GM23248 (cell line): ENCODE results near the gene PNPLA7. TPM values are rescaled to one million over a fixed set of nuclear protein-coding genes. Genes with fewer than 3 reads are reported as not detected.

Experiments used
- DNase-seq: peaks from one replicate; pipeline ENCODE4 v3.0.0-alpha.2; 2015
- H2AFZ ChIP-seq: fragments of 200-600 bp; sonication (generic); 2 replicates; pipeline ENCODE4 v1.6.1; 2016; ENCODE audit warnings: antibody characterized with exemption
- H3F3A ChIP-seq: fragments of 200-600 bp; sonication (generic); 2 replicates; pipeline ENCODE4 v1.6.1; 2016; ENCODE audit warnings: mild to moderate bottlenecking, antibody characterized with exemption, mixed run types; ENCODE audit not compliant: insufficient read depth
- H3K27ac ChIP-seq: fragments of 200-600 bp; sonication (generic); 2 replicates; pipeline ENCODE4 v1.5.1; 2016; ENCODE audit warnings: mild to moderate bottlenecking
- H3K27me3 ChIP-seq: fragments of 200-600 bp; sonication (generic); replicated peaks from 2 replicates; pipeline ENCODE4 v1.6.1; 2016; ENCODE audit warnings: mild to moderate bottlenecking; ENCODE audit not compliant: insufficient read depth
- H3K36me3 ChIP-seq: fragments of 200-600 bp; sonication (generic); 2 replicates; pipeline ENCODE4 v1.6.1; 2016; ENCODE audit warnings: low read depth, mild to moderate bottlenecking
- H3K4me1 ChIP-seq: fragments of 200-600 bp; sonication (generic); 2 replicates; pipeline ENCODE4 v1.6.1; 2016; ENCODE audit warnings: mild to moderate bottlenecking; ENCODE audit not compliant: insufficient read depth
- H3K4me2 ChIP-seq: fragments of 200-600 bp; sonication (generic); one replicate; pipeline ENCODE4 v1.6.1; 2016; ENCODE audit warnings: mild to moderate bottlenecking; ENCODE audit not compliant: unreplicated experiment
- H3K4me3 ChIP-seq: fragments of 200-600 bp; sonication (generic); 2 replicates; pipeline ENCODE4 v1.5.1; 2016; ENCODE audit warnings: mild to moderate bottlenecking
- H3K79me2 ChIP-seq: fragments of 200-600 bp; sonication (generic); 2 replicates; pipeline ENCODE4 v1.6.1; 2016; ENCODE audit warnings: mild to moderate bottlenecking; ENCODE audit not compliant: insufficient read depth
- H3K9ac ChIP-seq: fragments of 200-600 bp; sonication (generic); 2 replicates; pipeline ENCODE4 v1.6.1; 2016; ENCODE audit warnings: mild to moderate bottlenecking
- H3K9me2 ChIP-seq: fragments of 200-600 bp; sonication (generic); 2 replicates; pipeline ENCODE4 v1.6.1; 2016; ENCODE audit warnings: mixed run types, mild to moderate bottlenecking, moderate library complexity; ENCODE audit not compliant: insufficient read depth
- H3K9me3 ChIP-seq: fragments of 200-600 bp; sonication (generic); one replicate; pipeline ENCODE4 v1.6.1; 2017; ENCODE audit warnings: low read depth
- H4K20me1 ChIP-seq: fragments of 200-600 bp; sonication (generic); 2 replicates; pipeline ENCODE4 v1.6.0; 2016; ENCODE audit not compliant: insufficient read depth
- EZH2 ChIP-seq: fragments of 200-600 bp; sonication (generic); IDR thresholded peaks from 2 replicates; pipeline ENCODE4 v1.6.1; 2018; ENCODE audit warnings: antibody characterized with exemption, mild to moderate bottlenecking; ENCODE audit not compliant: insufficient read depth, poor library complexity, severe bottlenecking
- EZH2phosphoT487 ChIP-seq: fragments of 200-600 bp; sonication (generic); IDR thresholded peaks from 2 replicates; pipeline ENCODE4 v1.6.1; 2018; ENCODE audit warnings: antibody characterized with exemption, moderate library complexity, mild to moderate bottlenecking, low read depth; ENCODE audit not compliant: insufficient read depth
- WGBS, 2 experiments: methylation state at CpG; one replicate each; pipeline ENCODE4 v1.1.6; 2015 to 2017; ENCODE audit warnings: low lambda C conversion rate in 2 of 2, low coverage in 1 of 2; ENCODE audit errors: missing lambda C conversion rate in 2 of 2; 5-methylcytosine and 5-hydroxymethylcytosine counted together
- in situ Hi-C: fragments of 300-500 bp; cut with MboI; formaldehyde crosslinking; loops from 2 replicates; pipeline ENCODE4 v1.15.0; 2020
- polyA plus RNA-seq: library from polyadenylated mRNA; unstranded; fragments of >200 nt; fragmentation: Nextera tagmentation; extraction: Ambion mirVana; gene quantifications from 2 replicates; pipeline ENCODE4 v1.2.1, GENCODE V29; 2016
- total RNA-seq: library from RNA; depleted of rRNA; stranded (reverse); fragments of >200 nt; shearing (Covaris generic); gene quantifications from 2 replicates; pipeline ENCODE4 v1.2.3, GENCODE V29; 2014

PNPLA7 gene
- total and polyA plus RNA-seq, 2 experiments from 2014 or later, result 0.54 to 0.59 TPM

DNA sequence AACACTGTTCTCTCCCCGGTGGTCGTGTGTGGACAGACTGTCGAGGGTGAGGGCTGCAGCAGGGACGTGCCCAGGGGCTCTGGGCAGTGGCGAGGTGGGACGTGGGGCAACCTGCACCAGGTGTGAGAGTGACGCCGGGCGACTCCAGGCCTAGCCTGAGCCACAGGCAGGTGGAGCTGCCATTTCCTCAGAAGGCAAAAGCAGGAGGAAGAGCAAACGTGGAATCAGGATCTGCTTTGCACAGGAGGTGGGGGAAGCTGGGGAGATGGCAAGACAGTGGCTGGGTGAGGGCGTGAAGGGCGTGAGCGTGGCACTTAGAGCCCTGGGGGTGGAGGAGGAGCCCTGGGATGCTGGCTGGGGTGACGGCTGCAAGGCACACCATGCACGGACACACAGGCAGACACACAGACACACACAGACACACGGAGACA, 51.5 kb downstream of the PNPLA7 start:
- Histone ChIP-seq H2AFZ (no peak overlapping the region), H4K20me1 (no peaks in the 10 kb centered on the region), H3K4me1 (no peaks in the 10 kb centered on the region), H3K9me2 (no peaks in the 10 kb centered on the region), H3K9me3 (no peaks in the 10 kb centered on the region), H3K36me3 (no peaks in the 10 kb centered on the region), H3K79me2 (no peaks in the 10 kb centered on the region), H3K4me3 (no peak overlapping the region), H3F3A (0 out of 2 replicates have a peak, but pooled peaks cover 9% of the 10 kb centered on the region), H3K9ac (no peak overlapping the region), H3K27me3 (no peaks in the 10 kb centered on the region), H3K27ac (no peak overlapping the region), H3K4me2 (no peak overlapping the region)
- TF ChIP-seq EZH2, result no peak
- no peak for TF ChIP-seq EZH2phosphoT487
- in situ Hi-C loops, result no loop called here
- 76 to 79% methylated on average over 16 of the region's 16 CpGs for WGBS, 2 experiments
- DNase-seq, result no peak

DNA sequence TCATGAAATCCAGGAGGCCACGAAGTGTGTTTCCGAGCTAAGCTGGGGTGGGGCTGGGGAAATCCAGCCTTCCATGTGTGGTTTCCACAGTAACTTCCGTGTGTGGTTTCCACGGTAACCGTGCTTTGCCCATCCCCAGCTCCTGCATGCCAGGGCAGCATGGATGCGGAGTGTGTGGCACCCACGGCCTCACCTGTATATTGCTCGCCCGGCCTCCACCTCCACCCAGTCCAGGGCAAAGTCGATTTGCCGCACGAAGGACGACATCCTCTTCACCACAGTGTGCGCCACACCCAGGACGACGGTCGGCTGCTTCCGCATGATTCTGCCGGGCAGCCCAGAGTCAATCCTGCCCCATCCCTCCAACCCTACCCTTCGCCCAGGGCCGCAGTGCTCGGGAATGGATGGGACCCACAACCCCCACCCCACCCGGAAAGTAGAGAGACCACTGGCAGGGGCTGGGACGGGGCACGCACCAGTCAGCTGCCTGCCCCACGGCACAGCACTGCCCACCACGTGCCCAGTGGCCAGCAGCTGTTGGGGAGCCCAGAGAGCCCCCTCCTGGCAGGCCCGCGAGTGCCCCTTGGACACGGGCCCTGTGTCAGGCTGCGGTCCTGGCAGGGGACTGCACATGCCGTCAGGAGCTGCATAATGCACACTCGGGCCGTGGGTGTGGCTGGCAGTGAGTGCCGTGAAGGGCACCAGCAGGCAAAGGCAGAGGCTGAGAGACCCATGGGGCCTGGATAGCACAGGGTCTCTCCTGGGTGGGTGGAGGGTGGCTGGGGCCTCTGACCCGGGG, 52.1 kb downstream of the PNPLA7 start:
- Histone ChIP-seq H3K9me3 (no peaks in the 10 kb centered on the region), H3K79me2 (no peaks in the 10 kb centered on the region), H3K4me2 (no peak overlapping the region), H4K20me1 (no peaks in the 10 kb centered on the region), H3K27me3 (no peaks in the 10 kb centered on the region), H2AFZ (no peak overlapping the region), H3K36me3 (no peaks in the 10 kb centered on the region), H3K27ac (no peak overlapping the region), H3K9me2 (no peaks in the 10 kb centered on the region), H3K4me1 (no peaks in the 10 kb centered on the region), H3K9ac (no peak overlapping the region), H3F3A (0 out of 2 replicates have a peak, but pooled peaks cover 9% of the 10 kb centered on the region), H3K4me3 (no peak overlapping the region)
- TF ChIP-seq EZH2 (no peak), EZH2phosphoT487 (no peak)
- 76 to 85% methylated on average over 23 to 36 of the region's 36 CpGs for WGBS, 2 experiments
- in situ Hi-C loops, result no loop called here
- no peak for DNase-seq

DNA sequence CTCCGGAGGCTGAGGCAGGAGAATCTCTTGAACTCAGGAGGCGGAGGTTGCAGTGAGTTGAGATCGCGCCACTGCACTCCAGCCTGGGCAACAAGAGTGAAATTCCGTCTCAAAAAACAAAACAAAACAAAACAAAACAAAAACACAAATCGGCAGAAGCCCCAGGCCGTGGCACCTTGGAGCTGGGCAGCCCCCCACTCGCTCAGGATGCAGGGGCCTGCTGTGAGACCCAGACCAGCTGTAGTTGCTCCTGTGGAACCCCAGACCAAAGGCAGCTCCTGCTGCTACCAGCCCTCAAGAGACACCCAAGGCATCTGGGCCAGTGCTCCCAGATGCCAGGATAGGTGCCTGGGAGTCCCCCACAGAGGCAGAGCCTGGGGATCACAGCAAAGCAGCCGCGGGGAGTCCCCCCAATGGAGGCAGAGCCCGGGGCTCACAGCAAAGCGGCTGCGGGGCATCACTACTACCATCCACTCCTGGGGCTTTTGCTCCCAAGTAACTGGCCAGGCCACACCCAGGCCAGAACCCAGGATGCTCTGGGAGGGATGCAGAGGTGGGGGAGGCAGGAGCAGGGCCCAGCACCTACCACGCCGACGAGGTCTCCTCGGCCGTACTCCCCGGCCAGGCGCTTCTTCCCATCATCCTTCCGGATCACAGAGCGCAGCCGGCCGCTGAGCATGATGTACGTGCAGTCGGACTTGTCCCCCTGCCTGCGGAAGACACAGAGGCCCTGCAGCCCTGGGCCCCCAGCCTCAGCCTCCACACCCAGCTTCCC, 53.4 kb downstream of the PNPLA7 start:
- Histone ChIP-seq H3K4me2 (no peak overlapping the region), H3F3A (no peaks in the 10 kb centered on the region), H3K4me1 (no peaks in the 10 kb centered on the region), H4K20me1 (no peaks in the 10 kb centered on the region), H2AFZ (no peak overlapping the region), H3K9me3 (no peaks in the 10 kb centered on the region), H3K36me3 (no peaks in the 10 kb centered on the region), H3K9me2 (no peaks in the 10 kb centered on the region), H3K27me3 (no peaks in the 10 kb centered on the region), H3K27ac (no peak overlapping the region), H3K9ac (no peak overlapping the region), H3K79me2 (no peaks in the 10 kb centered on the region), H3K4me3 (no peak overlapping the region)
- WGBS, 2 experiments, result 91 to 93% methylated on average over 26 to 27 of the region's 27 CpGs
- DNase-seq, result no peak
- TF ChIP-seq EZH2 (no peak), EZH2phosphoT487 (no peak)
- in situ Hi-C loops, result no loop called here

DNA sequence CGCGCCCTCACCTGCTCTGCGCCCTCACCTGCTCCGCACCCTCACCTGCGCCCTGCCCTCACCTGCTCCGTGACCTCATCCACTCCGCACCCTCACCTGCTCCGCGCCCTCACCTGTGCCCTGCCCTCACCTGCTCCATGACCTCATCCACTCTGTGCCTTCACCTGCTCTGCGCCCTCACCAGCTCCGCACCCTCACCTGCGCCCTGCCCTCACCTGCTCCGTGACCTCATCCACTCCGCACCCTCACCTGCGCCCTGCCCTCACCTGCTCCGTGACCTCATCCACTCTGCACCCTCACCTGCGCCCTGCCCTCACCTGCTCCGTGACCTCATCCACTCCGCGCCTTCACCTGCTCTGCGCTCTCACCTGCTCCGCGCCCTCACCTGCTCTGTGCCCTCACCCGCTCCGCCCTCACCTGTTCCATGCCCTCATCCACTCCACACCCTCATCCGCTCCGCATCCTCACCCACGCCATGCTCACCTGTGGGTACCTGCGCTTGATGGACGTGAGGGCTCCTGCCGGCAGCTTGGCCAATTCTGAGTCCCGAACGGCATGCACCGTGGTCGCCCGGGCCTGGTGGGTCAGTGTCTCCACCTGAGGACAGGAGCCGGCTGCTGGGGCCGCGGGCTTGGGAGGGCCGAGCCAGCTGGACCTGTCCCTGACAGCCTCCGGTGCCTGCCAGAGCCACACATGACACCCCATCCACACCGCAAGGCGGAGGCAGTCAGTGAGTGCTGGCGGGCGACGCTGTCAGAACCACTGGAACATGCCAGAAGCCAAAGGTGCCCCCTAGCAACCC, 55.5 kb downstream of the PNPLA7 start:
- Histone ChIP-seq H3K27ac (no peak overlapping the region), H3K36me3 (no peaks in the 10 kb centered on the region), H3K4me1 (no peaks in the 10 kb centered on the region), H3K9me2 (no peaks in the 10 kb centered on the region), H3K4me3 (no peak overlapping the region), H3K79me2 (no peaks in the 10 kb centered on the region), H4K20me1 (no peaks in the 10 kb centered on the region), H3K9me3 (no peaks in the 10 kb centered on the region), H3F3A (no peaks in the 10 kb centered on the region), H3K27me3 (no peaks in the 10 kb centered on the region), H3K4me2 (no peak overlapping the region), H2AFZ (no peak overlapping the region), H3K9ac (no peak overlapping the region)
- DNase-seq, result no peak
- WGBS, 2 experiments, result 89 to 90% methylated on average over 28 to 46 of the region's 46 CpGs
- in situ Hi-C loops, result no loop called here
- TF ChIP-seq EZH2phosphoT487 (no peak), EZH2 (no peak)
